HepG2 (cell line): ENCODE measurements around the gene MAP2K5. TPM values are rescaled to one million over a fixed set of nuclear protein-coding genes. Genes with fewer than 3 reads are reported as not detected.
A peak's percentile ranks its signal among the peaks of the same experiment; 100 is the strongest.

ENCODE experiments used
- ELF3 ChIP-seq: IDR thresholded peaks from 2 replicates; pipeline ENCODE4 v1.6.1; 2016; ENCODE audit warnings: missing genetic modification reagents, missing compliant biosample characterization
- FOSL2 ChIP-seq: sonication (generic); formaldehyde crosslinking; IDR thresholded peaks from 2 replicates; pipeline ENCODE4 v1.4.0; 2020; ENCODE audit warnings: missing genetic modification reagents
- JUNB ChIP-seq: sonication (generic); formaldehyde crosslinking; IDR thresholded peaks from 2 replicates; pipeline ENCODE4 v1.8.0; 2022; ENCODE audit warnings: missing genetic modification reagents, mild to moderate bottlenecking, borderline replicate concordance
- MEIS2 ChIP-seq: sonication (generic); formaldehyde crosslinking; IDR thresholded peaks from 2 replicates; pipeline ENCODE4 v1.9.0; 2021; ENCODE audit warnings: mild to moderate bottlenecking, missing genetic modification reagents
- MLXIP ChIP-seq: sonication (generic); formaldehyde crosslinking; IDR thresholded peaks from 2 replicates; pipeline ENCODE4 v1.9.0; 2021; ENCODE audit warnings: missing genetic modification reagents, borderline replicate concordance
- MZF1 ChIP-seq: sonication (generic); formaldehyde crosslinking; IDR thresholded peaks from 2 replicates; pipeline ENCODE4 v1.8.1; 2023; ENCODE audit warnings: mild to moderate bottlenecking, missing genetic modification reagents, borderline replicate concordance
- PBX3 ChIP-seq: sonication (generic); formaldehyde crosslinking; IDR thresholded peaks from 2 replicates; pipeline ENCODE4 v1.8.1; 2023; ENCODE audit warnings: missing genetic modification reagents, inconsistent platforms, borderline replicate concordance
- SNAPC4 ChIP-seq: sonication (generic); formaldehyde crosslinking; IDR thresholded peaks from 2 replicates; pipeline ENCODE4 v1.4.0; 2020; ENCODE audit warnings: mild to moderate bottlenecking, missing genetic modification reagents
- TBX2 ChIP-seq: sonication (generic); formaldehyde crosslinking; IDR thresholded peaks from 2 replicates; pipeline ENCODE4 v1.5.0; 2020; ENCODE audit warnings: missing genetic modification reagents, mild to moderate bottlenecking, borderline replicate concordance
- ZBTB21 ChIP-seq: sonication (generic); formaldehyde crosslinking; IDR thresholded peaks from 2 replicates; pipeline ENCODE4 v1.4.0; 2020; ENCODE audit warnings: missing genetic modification reagents
- ZBTB26 ChIP-seq: IDR thresholded peaks from 2 replicates; pipeline ENCODE4 v1.6.1; 2016; ENCODE audit warnings: missing compliant biosample characterization, missing genetic modification reagents, borderline replicate concordance
- ZBTB34 ChIP-seq: sonication (generic); formaldehyde crosslinking; IDR thresholded peaks from 2 replicates; pipeline ENCODE4 v1.8.0; 2022; ENCODE audit warnings: mild to moderate bottlenecking, missing genetic modification reagents
- ZNF317 ChIP-seq: sonication (generic); formaldehyde crosslinking; IDR thresholded peaks from 2 replicates; pipeline ENCODE4 v1.5.0; 2020; ENCODE audit warnings: mild to moderate bottlenecking, missing genetic modification reagents
- polyA plus RNA-seq, 8 experiments: library from polyadenylated mRNA; depleted of rRNA in 3 of 8; stranded (reverse) in 7 of 8; unstranded in 1 of 8; fragments of >200 nt; fragmentation: Illumina TruSeq in 4 of 8; extraction: Trizol in 4 of 8; gene quantifications; 2 replicates each; pipeline versions ENCODE4 v1.2.1 to v1.2.3, GENCODE V29; 2011 to 2016; ENCODE audit warnings: low read depth in 4 of 8, missing spikeins in 1 of 8, mixed read lengths in 1 of 8; ENCODE audit not compliant: insufficient read depth in 1 of 8
- total RNA-seq, 5 experiments: library from RNA; depleted of rRNA; stranded (reverse); fragments of >200 nt; fragmentation: Illumina TruSeq; extraction: Trizol; gene quantifications; 2 replicates each; pipeline ENCODE4 v1.2.3, GENCODE V29; 2016; ENCODE audit warnings: low read depth in 1 of 5

The MAP2K5 gene
- total and polyA plus RNA-seq, 2 of the 13 experiments (the other 11 are each of a cell fraction or from before 2014, with no cell fraction given): 4.0 to 4.3 TPM

- TF ChIP-seq SNAPC4 (CRISPR knock-in tag): peak; percentile 51; the same call in 1 of the 2 replicates
- TF ChIP-seq FOSL2 (CRISPR knock-in tag): peak; percentile 43; the same call in 1 of the 2 replicates
- TF ChIP-seq MLXIP (CRISPR knock-in tag): no peak
- TF ChIP-seq TBX2 (CRISPR knock-in tag): peak; percentile 75; the same call in 1 of the 2 replicates
- peak; percentile 40; the same call in 1 of the 2 replicates for TF ChIP-seq ELF3 (CRISPR knock-in tag)
- no peak for TF ChIP-seq ZBTB21 (CRISPR knock-in tag)
- TF ChIP-seq ZBTB34: no peak
- peak; percentile 58; the same call in 1 of the 2 replicates for TF ChIP-seq ZNF317 (CRISPR knock-in tag)
- TF ChIP-seq JUNB (CRISPR knock-in tag): no peak
- TF ChIP-seq PBX3 (CRISPR knock-in tag): no peak
- no peak for TF ChIP-seq MZF1 (CRISPR knock-in tag)
- TF ChIP-seq MEIS2 (CRISPR knock-in tag): no peak
- TF ChIP-seq ZBTB26 (CRISPR knock-in tag): no peak
Observed at GRCh38 chr15:67843571-67844387, 301.3 kb downstream of the MAP2K5 start (continued).
